Measurements from ENCODE around the gene SERPINA4.

Gene SERPINA4

DNA sequence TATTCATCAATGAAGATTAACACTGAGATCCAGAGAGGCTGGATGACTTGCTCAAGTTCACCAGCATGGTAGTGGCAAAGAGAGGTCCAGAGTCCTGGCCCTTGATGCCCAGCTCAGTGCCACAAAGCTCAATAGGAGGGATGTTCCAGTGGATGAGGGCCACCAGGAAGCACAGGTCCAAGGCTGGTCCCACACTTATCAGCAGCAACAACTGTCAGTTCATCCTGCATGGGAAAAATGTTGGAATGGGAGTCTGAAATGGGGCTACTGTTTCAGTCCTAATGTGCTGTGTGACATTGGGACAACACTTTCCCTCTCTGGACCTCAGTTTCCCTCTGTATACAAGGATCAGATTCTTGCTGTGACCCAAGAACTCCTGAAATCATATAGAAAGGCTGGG, 31.2 kb downstream of the SERPINA4 start:
- no peak for TF ChIP-seq EGR1 (IDR thresholded peaks at IDR 0.05)
- TF ChIP-seq, protein P1, sequence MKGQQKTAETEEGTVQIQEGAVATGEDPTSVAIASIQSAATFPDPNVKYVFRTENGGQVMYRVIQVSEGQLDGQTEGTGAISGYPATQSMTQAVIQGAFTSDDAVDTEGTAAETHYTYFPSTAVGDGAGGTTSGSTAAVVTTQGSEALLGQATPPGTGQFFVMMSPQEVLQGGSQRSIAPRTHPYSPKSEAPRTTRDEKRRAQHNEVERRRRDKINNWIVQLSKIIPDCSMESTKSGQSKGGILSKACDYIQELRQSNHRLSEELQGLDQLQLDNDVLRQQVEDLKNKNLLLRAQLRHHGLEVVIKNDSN (IDR thresholded peaks at IDR 0.05) = no peak
- TF ChIP-seq, protein P2, sequence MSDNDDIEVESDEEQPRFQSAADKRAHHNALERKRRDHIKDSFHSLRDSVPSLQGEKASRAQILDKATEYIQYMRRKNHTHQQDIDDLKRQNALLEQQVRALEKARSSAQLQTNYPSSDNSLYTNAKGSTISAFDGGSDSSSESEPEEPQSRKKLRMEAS (IDR thresholded peaks at IDR 0.05) = no peak
- TF ChIP-seq CEBPB (IDR thresholded peaks at IDR 0.05) = no peak

DNA sequence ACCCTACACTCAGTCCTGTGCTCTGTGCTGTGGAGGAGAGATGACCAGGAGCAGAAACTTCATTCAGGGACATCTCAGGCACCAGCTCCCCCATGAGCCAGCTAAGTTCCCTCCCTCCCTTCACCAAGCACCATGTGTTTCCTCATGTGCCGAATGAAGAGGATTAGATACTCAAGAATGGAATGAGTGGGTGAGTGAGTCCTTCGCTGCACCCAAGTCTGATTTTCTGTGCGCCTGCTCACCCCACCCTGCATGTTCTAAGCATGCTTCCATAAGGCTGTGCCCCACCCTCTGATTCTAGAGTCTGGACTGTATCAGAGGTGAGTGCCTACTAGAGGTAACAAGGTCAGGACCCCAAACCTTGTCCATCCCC, 32.1 kb downstream of the SERPINA4 start:
- TF ChIP-seq, protein P3, sequence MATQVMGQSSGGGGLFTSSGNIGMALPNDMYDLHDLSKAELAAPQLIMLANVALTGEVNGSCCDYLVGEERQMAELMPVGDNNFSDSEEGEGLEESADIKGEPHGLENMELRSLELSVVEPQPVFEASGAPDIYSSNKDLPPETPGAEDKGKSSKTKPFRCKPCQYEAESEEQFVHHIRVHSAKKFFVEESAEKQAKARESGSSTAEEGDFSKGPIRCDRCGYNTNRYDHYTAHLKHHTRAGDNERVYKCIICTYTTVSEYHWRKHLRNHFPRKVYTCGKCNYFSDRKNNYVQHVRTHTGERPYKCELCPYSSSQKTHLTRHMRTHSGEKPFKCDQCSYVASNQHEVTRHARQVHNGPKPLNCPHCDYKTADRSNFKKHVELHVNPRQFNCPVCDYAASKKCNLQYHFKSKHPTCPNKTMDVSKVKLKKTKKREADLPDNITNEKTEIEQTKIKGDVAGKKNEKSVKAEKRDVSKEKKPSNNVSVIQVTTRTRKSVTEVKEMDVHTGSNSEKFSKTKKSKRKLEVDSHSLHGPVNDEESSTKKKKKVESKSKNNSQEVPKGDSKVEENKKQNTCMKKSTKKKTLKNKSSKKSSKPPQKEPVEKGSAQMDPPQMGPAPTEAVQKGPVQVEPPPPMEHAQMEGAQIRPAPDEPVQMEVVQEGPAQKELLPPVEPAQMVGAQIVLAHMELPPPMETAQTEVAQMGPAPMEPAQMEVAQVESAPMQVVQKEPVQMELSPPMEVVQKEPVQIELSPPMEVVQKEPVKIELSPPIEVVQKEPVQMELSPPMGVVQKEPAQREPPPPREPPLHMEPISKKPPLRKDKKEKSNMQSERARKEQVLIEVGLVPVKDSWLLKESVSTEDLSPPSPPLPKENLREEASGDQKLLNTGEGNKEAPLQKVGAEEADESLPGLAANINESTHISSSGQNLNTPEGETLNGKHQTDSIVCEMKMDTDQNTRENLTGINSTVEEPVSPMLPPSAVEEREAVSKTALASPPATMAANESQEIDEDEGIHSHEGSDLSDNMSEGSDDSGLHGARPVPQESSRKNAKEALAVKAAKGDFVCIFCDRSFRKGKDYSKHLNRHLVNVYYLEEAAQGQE (IDR thresholded peaks at IDR 0.05; ENCODE audit: low read depth) = no peak
- TF ChIP-seq ZBTB7A (IDR thresholded peaks at IDR 0.05; ENCODE audit: low read depth) = no peak
- TF ChIP-seq TAF1 (IDR thresholded peaks at IDR 0.05; ENCODE audit: low read depth) = no peak
- no peak for TF ChIP-seq FOXM1 (IDR thresholded peaks at IDR 0.05; ENCODE audit: borderline replicate concordance, low read depth)
- TF ChIP-seq EGR1 (IDR thresholded peaks at IDR 0.05) = no peak
- no peak for TF ChIP-seq YY1 (IDR thresholded peaks at IDR 0.05; ENCODE audit: low read depth)

DNA sequence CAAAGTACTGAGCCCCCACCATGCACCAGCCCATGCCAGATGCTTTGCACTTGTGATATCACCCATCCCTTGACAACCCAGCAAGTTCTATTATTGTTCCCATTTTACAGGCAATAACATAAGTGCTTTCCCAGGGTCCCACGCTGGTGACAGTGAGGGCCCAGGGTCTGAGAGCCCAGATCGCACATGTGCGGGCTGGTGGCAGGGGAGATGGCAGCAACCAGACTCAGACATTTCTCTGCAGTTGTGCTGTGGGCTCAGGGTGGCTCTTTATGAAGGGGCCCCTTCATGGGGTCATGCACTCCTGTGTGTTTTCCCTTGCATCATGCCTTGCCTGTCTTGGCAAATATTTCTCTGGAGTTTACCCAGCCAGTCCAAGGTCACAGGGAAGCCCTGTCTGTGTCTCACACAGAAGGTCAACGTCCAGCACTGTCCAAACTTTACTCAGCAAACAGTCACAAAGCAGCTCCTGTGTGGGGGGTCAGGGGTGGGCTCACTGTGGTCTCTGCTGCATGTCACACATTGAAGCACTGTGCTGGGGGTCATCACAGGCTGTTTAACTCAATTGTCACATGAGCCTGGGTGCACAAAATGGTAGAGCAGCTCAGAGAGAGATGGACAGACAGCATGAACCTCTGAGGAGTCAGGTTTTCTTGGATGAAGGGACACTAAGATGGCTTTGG, 32.6 kb downstream of the SERPINA4 start:
- TF ChIP-seq RAD21 (IDR thresholded peaks at IDR 0.05; ENCODE audit: low read depth) (no peak), FOXM1 (IDR thresholded peaks at IDR 0.05; ENCODE audit: borderline replicate concordance, low read depth) (no peak), TAF1 (IDR thresholded peaks at IDR 0.05; ENCODE audit: low read depth) (no peak), ZBTB7A (IDR thresholded peaks at IDR 0.05; ENCODE audit: low read depth) (no peak), TCF12 (IDR thresholded peaks at IDR 0.05; ENCODE audit: low read depth) (no peak), CREB1 (IDR thresholded peaks at IDR 0.05; ENCODE audit: low read depth) (no peak)

DNA sequence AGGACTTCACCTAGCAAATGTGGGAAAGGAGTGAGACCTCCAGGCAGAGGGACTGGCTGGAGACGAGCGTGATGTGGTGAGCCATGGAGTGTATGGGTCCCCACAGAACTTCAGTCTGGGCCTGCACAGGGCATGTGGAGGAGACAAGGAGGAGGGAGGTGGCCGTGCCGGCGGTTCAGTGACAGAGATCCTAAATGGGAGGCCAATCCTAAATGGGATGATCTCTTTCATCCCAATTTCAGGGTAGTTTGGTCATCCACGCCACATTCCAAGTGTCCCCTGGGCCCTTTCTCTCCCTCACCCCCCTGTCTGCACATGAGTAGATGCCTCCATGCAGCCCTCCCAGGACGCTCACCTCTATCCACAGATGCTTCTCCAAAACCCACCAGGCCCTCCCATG, 33.2 kb downstream of the SERPINA4 start:
- no peak for TF ChIP-seq YY1 (IDR thresholded peaks at IDR 0.05; ENCODE audit: low read depth)
- TF ChIP-seq, protein P3 (IDR thresholded peaks at IDR 0.05; ENCODE audit: low read depth) = no peak
- TF ChIP-seq, protein P1 (IDR thresholded peaks at IDR 0.05) = no peak
- TF ChIP-seq EP300 (IDR thresholded peaks at IDR 0.05; ENCODE audit: borderline replicate concordance) = no peak
- TF ChIP-seq RAD21 (IDR thresholded peaks at IDR 0.05; ENCODE audit: low read depth) = no peak
- no peak for TF ChIP-seq CREB1 (IDR thresholded peaks at IDR 0.05; ENCODE audit: low read depth)
- TF ChIP-seq, protein P2 (IDR thresholded peaks at IDR 0.05) = no peak
- no peak for TF ChIP-seq TEAD4 (IDR thresholded peaks at IDR 0.05)
- TF ChIP-seq NFIC (IDR thresholded peaks at IDR 0.05) = no peak
- TF ChIP-seq TAF1 (IDR thresholded peaks at IDR 0.05; ENCODE audit: low read depth) = no peak
- TF ChIP-seq TCF12 (IDR thresholded peaks at IDR 0.05; ENCODE audit: low read depth) = no peak
- TF ChIP-seq ZBTB7A (IDR thresholded peaks at IDR 0.05; ENCODE audit: low read depth) = no peak
- no peak for TF ChIP-seq FOXM1 (IDR thresholded peaks at IDR 0.05; ENCODE audit: borderline replicate concordance, low read depth)
- TF ChIP-seq EGR1 (IDR thresholded peaks at IDR 0.05) = no peak
- TF ChIP-seq CEBPB (IDR thresholded peaks at IDR 0.05) = no peak

DNA sequence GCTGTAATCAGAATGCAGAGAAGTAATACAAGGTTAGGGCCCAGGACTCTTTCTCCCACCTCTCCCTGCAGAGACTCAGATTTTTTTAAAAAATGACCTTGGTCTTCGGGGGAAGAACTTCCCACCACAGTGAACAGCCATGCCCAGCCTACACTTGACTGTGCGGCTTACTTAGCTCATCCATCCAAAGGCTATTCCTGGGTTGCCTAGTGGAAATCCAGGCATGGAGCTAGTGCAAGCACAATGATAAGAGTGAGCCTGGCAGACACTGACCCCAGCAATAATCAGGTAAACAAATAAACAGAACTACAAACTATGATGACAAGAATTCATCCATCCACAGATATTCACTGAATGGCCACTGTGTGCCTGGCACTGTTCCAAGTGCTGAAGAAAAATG, 34.7 kb downstream of the SERPINA4 start:
- TF ChIP-seq RAD21 (IDR thresholded peaks at IDR 0.05; ENCODE audit: low read depth) (no peak), EP300 (IDR thresholded peaks at IDR 0.05; ENCODE audit: borderline replicate concordance) (no peak), CREB1 (IDR thresholded peaks at IDR 0.05; ENCODE audit: low read depth) (no peak), EGR1 (IDR thresholded peaks at IDR 0.05) (no peak), ZBTB7A (IDR thresholded peaks at IDR 0.05; ENCODE audit: low read depth) (no peak), TEAD4 (IDR thresholded peaks at IDR 0.05) (no peak)
- TF ChIP-seq, protein P2 (IDR thresholded peaks at IDR 0.05) = no peak
- TF ChIP-seq, protein P3 (IDR thresholded peaks at IDR 0.05; ENCODE audit: low read depth) = no peak
